ENCODE measurements around the gene ENTREP1.
"Not testable (repeated sequence)": the region's sequence is repeated elsewhere in the genome, so short reads cannot be mapped to it uniquely, and the experiment has no call there.

The ENTREP1 gene

GRCh38 chr9:69420611-69421270 lies 95.7 kb downstream of the ENTREP1 start:
- DNase-seq = no peak

GRCh38 chr9:69421908-69422801 lies 97.1 kb downstream of the ENTREP1 start:
- peak; percentile 60 for DNase-seq

GRCh38 chr9:69425136-69425801 lies 100.3 kb downstream of the ENTREP1 start:
- no peak for DNase-seq

GRCh38 chr9:69427286-69427685 lies 102.3 kb downstream of the ENTREP1 start:
- no peak for DNase-seq

- no peak for DNase-seq
These were observed 103.2 kb downstream of the ENTREP1 start for GRCh38 chr9:69428017-69428785.

- DNase-seq = no peak
These were observed 104.3 kb downstream of the ENTREP1 start for GRCh38 chr9:69429281-69429680.

- DNase-seq = no peak
These were observed 105.2 kb downstream of the ENTREP1 start for GRCh38 chr9:69430206-69430605.

GRCh38 chr9:69431203-69431602 lies 106.2 kb downstream of the ENTREP1 start:
- DNase-seq = no peak

- DNase-seq = no peak
These were observed 106.8 kb downstream of the ENTREP1 start for GRCh38 chr9:69431777-69432176.

- DNase-seq = no peak
These were observed 107.6 kb downstream of the ENTREP1 start for GRCh38 chr9:69432623-69433022.

GRCh38 chr9:69433392-69433791 lies 108.4 kb downstream of the ENTREP1 start:
- DNase-seq = no peak

- DNase-seq = no peak
These were observed 109.0 kb downstream of the ENTREP1 start for GRCh38 chr9:69433968-69434367.

GRCh38 chr9:69439654-69440053 lies 114.6 kb downstream of the ENTREP1 start:
- DNase-seq = not testable (repeated sequence)

GRCh38 chr9:69440254-69440955 lies 115.4 kb downstream of the ENTREP1 start:
- DNase-seq = not testable (repeated sequence)

Measured in left hindlimb (tissue), 1 donor.